Loucy (cell line): ENCODE results near the gene ASCL1.

ENCODE experiments used
- H2AFZ ChIP-seq: fragments of 200-600 bp; sonication (generic); 2 replicates; pipeline ENCODE4 v1.6.0; 2016; ENCODE audit warnings: antibody characterized with exemption, mild to moderate bottlenecking, low read length, moderate library complexity
- H3F3A ChIP-seq: fragments of 200-600 bp; 2 replicates; pipeline ENCODE4 v1.6.0; 2016; ENCODE audit warnings: antibody characterized with exemption, low read depth, mild to moderate bottlenecking
- H3K27me3 ChIP-seq: fragments of 200-600 bp; sonication (generic); 2 replicates; pipeline ENCODE4 v1.6.1; 2014; ENCODE audit warnings: low read length, mild to moderate bottlenecking; ENCODE audit not compliant: insufficient read depth, poor library complexity, severe bottlenecking
- H3K36me3 ChIP-seq: fragments of 200-600 bp; sonication (generic); 2 replicates; pipeline ENCODE4 v1.6.1; 2016; ENCODE audit warnings: low read length; ENCODE audit not compliant: insufficient read depth
- H3K4me1 ChIP-seq: fragments of 200-600 bp; sonication (generic); 2 replicates; pipeline ENCODE4 v1.5.1; 2014; ENCODE audit warnings: low read length, mild to moderate bottlenecking; ENCODE audit not compliant: insufficient read depth, poor library complexity, severe bottlenecking
- H3K4me2 ChIP-seq: fragments of 200-600 bp; sonication (generic); 2 replicates; pipeline ENCODE4 v1.6.0; 2014; ENCODE audit warnings: antibody characterized with exemption, low read length, low read depth, mild to moderate bottlenecking; ENCODE audit not compliant: poor library complexity, severe bottlenecking
- H3K4me3 ChIP-seq: fragments of 200-600 bp; sonication (generic); 2 replicates; pipeline ENCODE4 v1.5.1; 2014; ENCODE audit warnings: low read length, mild to moderate bottlenecking, mixed read lengths; ENCODE audit not compliant: poor library complexity, severe bottlenecking
- H3K79me2 ChIP-seq: fragments of 200-600 bp; sonication (generic); 2 replicates; pipeline ENCODE4 v1.6.1; 2014; ENCODE audit warnings: low read length; ENCODE audit not compliant: insufficient read depth
- H3K9ac ChIP-seq: fragments of 200-600 bp; sonication (generic); 2 replicates; pipeline ENCODE4 v1.6.0; 2014; ENCODE audit warnings: mild to moderate bottlenecking, low read depth, low read length, moderate library complexity; ENCODE audit not compliant: poor library complexity, severe bottlenecking
- H3K9me2 ChIP-seq: fragments of 200-600 bp; sonication (generic); replicated peaks from 2 replicates; pipeline ENCODE4 v1.6.1; 2016; ENCODE audit warnings: low read depth, low read length, mixed read lengths
- H3K9me3 ChIP-seq: fragments of 200-600 bp; sonication (generic); 2 replicates; pipeline ENCODE4 v1.6.1; 2014; ENCODE audit warnings: mild to moderate bottlenecking, antibody characterized with exemption, low read length, low read depth; ENCODE audit not compliant: insufficient read depth
- H4K20me1 ChIP-seq: fragments of 200-600 bp; sonication (generic); 2 replicates; pipeline ENCODE4 v1.6.0; 2014; ENCODE audit warnings: antibody characterized with exemption, low read length, mild to moderate bottlenecking; ENCODE audit not compliant: insufficient read depth, poor library complexity, severe bottlenecking
- CTCF ChIP-seq: fragments of 200-600 bp; sonication (generic); conservative IDR thresholded peaks from 2 replicates; pipeline ENCODE4 v1.5.1; 2014; ENCODE audit warnings: mild to moderate bottlenecking, antibody characterized with exemption, low read length
- EZH2phosphoT487 ChIP-seq: fragments of 200-600 bp; IDR thresholded peaks from 2 replicates; pipeline ENCODE4 v1.6.1; 2018; ENCODE audit warnings: antibody characterized with exemption, mild to moderate bottlenecking, moderate library complexity, borderline replicate concordance

The ASCL1 gene

DNA sequence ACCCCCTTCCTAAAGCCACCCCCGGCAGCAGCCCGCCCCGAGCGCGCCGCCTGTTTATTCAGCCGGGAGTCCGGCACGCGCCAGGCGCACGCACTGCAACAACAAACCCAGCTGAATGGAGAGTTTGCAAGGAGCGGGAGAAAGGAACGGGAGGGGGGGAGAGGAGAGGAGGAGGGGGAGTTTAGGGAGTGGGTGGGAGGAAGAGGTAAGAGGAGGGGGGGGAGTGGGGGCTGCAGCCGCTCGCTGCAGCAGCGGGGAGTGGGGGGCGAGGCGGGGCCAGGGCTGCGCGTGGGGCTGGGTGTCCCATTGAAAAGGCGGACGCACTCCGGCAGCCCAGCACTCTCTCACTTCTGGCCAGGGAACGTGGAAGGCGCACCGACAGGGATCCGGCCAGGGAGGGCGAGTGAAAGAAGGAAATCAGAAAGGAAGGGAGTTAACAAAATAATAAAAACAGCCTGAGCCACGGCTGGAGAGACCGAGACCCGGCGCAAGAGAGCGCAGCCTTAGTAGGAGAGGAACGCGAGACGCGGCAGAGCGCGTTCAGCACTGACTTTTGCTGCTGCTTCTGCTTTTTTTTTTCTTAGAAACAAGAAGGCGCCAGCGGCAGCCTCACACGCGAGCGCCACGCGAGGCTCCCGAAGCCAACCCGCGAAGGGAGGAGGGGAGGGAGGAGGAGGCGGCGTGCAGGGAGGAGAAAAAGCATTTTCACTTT lies at the start of gene ASCL1:
TSS of gene ASCL1 (plus strand) at position 336 of the 712 bp plus-strand sequence. CDS start 571 bp downstream, outside the sequence.
- H3F3A ChIP-seq = no peaks in the 10 kb centered on the region
- H3K4me3 ChIP-seq = no peak within 1 kb of the TSS
- no peaks in the 10 kb centered on the region for H3K36me3 ChIP-seq
- H4K20me1 ChIP-seq = no peaks in the 10 kb centered on the region
- no peaks in the 10 kb centered on the region for H3K79me2 ChIP-seq
- no peaks in the 10 kb centered on the region for H3K9me2 ChIP-seq
- H3K27me3 ChIP-seq = no peaks in the 10 kb centered on the region
- H3K9me3 ChIP-seq = no peaks in the 10 kb centered on the region
- no peak for TF ChIP-seq CTCF
- TF ChIP-seq EZH2phosphoT487 = no peak
- H3K9ac ChIP-seq = no peak within 1 kb of the TSS
- H3K4me1 ChIP-seq = no peaks in the 10 kb centered on the region
- no peak within 1 kb of the TSS for H2AFZ ChIP-seq
- H3K4me2 ChIP-seq = no peak within 1 kb of the TSS

DNA sequence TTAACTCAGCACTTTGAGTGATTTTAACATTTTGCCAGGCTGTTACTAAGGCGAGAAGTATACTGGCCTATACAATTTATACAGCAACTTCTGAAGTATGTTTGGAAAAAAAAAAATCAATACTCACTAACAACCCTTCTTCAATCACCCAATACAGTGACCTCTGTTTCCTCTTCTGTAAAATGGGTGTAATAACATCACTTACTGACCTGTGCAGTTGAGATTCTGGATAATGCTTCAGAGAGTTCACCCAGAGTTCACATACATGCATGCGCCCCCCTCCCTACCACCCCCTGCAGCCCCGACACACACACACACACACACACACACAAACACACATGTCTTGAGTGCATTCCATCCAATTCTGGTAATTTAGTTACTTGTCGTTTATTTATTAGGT lies 49.6 kb upstream of the ASCL1 start:
- H3K27me3 ChIP-seq = no peaks in the 10 kb centered on the region
- no peaks in the 10 kb centered on the region for H3K9me2 ChIP-seq
- H3F3A ChIP-seq = no peaks in the 10 kb centered on the region
- no peaks in the 10 kb centered on the region for H4K20me1 ChIP-seq
- no peaks in the 10 kb centered on the region for H3K79me2 ChIP-seq
- H3K4me2 ChIP-seq = no peak overlapping the region
- H3K9ac ChIP-seq = no peak overlapping the region
- no peak overlapping the region for H3K4me3 ChIP-seq
- H3K9me3 ChIP-seq = no peaks in the 10 kb centered on the region
- no peak for TF ChIP-seq EZH2phosphoT487
- TF ChIP-seq CTCF = no peak
- no peaks in the 10 kb centered on the region for H3K4me1 ChIP-seq
- H3K36me3 ChIP-seq = no peaks in the 10 kb centered on the region
- H2AFZ ChIP-seq = no peak overlapping the region

GRCh38 chr12:102910137-102910536 lies 47.3 kb upstream of the ASCL1 start:
- Histone ChIP-seq H3F3A (no peaks in the 10 kb centered on the region), H4K20me1 (no peaks in the 10 kb centered on the region), H3K4me2 (no peak overlapping the region), H3K79me2 (no peaks in the 10 kb centered on the region), H3K9ac (no peak overlapping the region), H2AFZ (no peak overlapping the region), H3K4me1 (no peaks in the 10 kb centered on the region), H3K36me3 (no peaks in the 10 kb centered on the region), H3K27me3 (no peaks in the 10 kb centered on the region), H3K9me2 (no peaks in the 10 kb centered on the region), H3K4me3 (no peak overlapping the region), H3K9me3 (no peaks in the 10 kb centered on the region)
- TF ChIP-seq CTCF = no peak
- no peak for TF ChIP-seq EZH2phosphoT487
